ENCODE measurements around the gene SF3B6. TPM values are rescaled to one million over a fixed set of nuclear protein-coding genes. Genes with fewer than 3 reads are reported as not detected.

SF3B6 gene
- total and polyA plus RNA-seq, 9 of the 15 experiments (the other 6 are each of a cell fraction or from before 2014, with no cell fraction given): 146 to 591 (median 295) TPM

- no peak for TF ChIP-seq E2F4 (CRISPR knock-in tag; IDR thresholded peaks at IDR 0.05; ENCODE audit: low read depth)
- TF ChIP-seq SAFB (IDR thresholded peaks at IDR 0.05; ENCODE audit: borderline replicate concordance, low read depth, low read length): no peak
- TF ChIP-seq PTRF (tag; IDR thresholded peaks at IDR 0.05): no peak
- peak in 1 of 2 experiments; percentile 99; a peak in 2 of 4 replicates for TF ChIP-seq TRIM24 (IDR thresholded peaks at IDR 0.05)
- no peak for TF ChIP-seq DDX20 (tag; IDR thresholded peaks at IDR 0.05; ENCODE audit: low read depth)
- TF ChIP-seq ZNF133 (CRISPR knock-in tag; IDR thresholded peaks at IDR 0.05): no peak
- TF ChIP-seq TFE3 (CRISPR knock-in tag; IDR thresholded peaks at IDR 0.05): no peak
- no peak for TF ChIP-seq NR2F6 (CRISPR knock-in tag; IDR thresholded peaks at IDR 0.05)
- TF ChIP-seq ETV6 (IDR thresholded peaks at IDR 0.05; ENCODE audit: borderline replicate concordance in 1 of 2, low read depth in 2 of 2, low read length in 1 of 2): 0 out of 4 replicates have a peak, but pooled peaks of 1 of the 2 experiments have one; percentile 53
- TF ChIP-seq ETV6 (CRISPR knock-in tag; IDR thresholded peaks at IDR 0.05; ENCODE audit: borderline replicate concordance): peak; percentile 68; the same call in 1 of the 2 replicates
- TF ChIP-seq RAD51 (IDR thresholded peaks at IDR 0.05; ENCODE audit: borderline replicate concordance, low read depth): no peak
- no peak for TF ChIP-seq ZNF212 (CRISPR knock-in tag; IDR thresholded peaks at IDR 0.05)
- no peak for TF ChIP-seq HOXB6 (CRISPR knock-in tag; IDR thresholded peaks at IDR 0.05; ENCODE audit: borderline replicate concordance)
- no peak for TF ChIP-seq SP2 (IDR thresholded peaks at IDR 0.05; ENCODE audit: extremely low read depth, low read depth, low read length, poor library complexity, severe bottlenecking)
- TF ChIP-seq PHTF2 (CRISPR knock-in tag; IDR thresholded peaks at IDR 0.05): no peak
- no peak for TF ChIP-seq POLR3G (IDR thresholded peaks at IDR 0.05; ENCODE audit: extremely low read depth, insufficient read length, insufficient replicate concordance)
- peak; percentile 53 to 93 for TF ChIP-seq RCOR1 (IDR thresholded peaks at IDR 0.05; ENCODE audit: borderline replicate concordance in 1 of 2, low read depth in 2 of 2, low read length in 2 of 2)
- no peak for TF ChIP-seq ZNF143 (CRISPR knock-in tag; IDR thresholded peaks at IDR 0.05)
- TF ChIP-seq DPF2 (IDR thresholded peaks at IDR 0.05): no peak; the same call in none of the 2 replicates
- no peak for TF ChIP-seq TGIF2 (CRISPR knock-in tag; IDR thresholded peaks at IDR 0.05)
- TF ChIP-seq CREB3L1 (IDR thresholded peaks at IDR 0.05; ENCODE audit: borderline replicate concordance, low read depth): peak; percentile 95
- peak; percentile 77 for TF ChIP-seq ZNF24 (IDR thresholded peaks at IDR 0.05)
- TF ChIP-seq NCOA4 (IDR thresholded peaks at IDR 0.05; ENCODE audit: partially characterized antibody): peak; percentile 32
Observed at GRCh38 chr2:24075915-24076848, at the start of gene SF3B6 (continued).

Data from K562 (cell line).